ENCODE results near the gene EIF3M.
"Not testable (repeated sequence)": the region's sequence is repeated elsewhere in the genome, so short reads cannot be mapped to it uniquely, and the experiment has no call there.

EIF3M gene

DNA sequence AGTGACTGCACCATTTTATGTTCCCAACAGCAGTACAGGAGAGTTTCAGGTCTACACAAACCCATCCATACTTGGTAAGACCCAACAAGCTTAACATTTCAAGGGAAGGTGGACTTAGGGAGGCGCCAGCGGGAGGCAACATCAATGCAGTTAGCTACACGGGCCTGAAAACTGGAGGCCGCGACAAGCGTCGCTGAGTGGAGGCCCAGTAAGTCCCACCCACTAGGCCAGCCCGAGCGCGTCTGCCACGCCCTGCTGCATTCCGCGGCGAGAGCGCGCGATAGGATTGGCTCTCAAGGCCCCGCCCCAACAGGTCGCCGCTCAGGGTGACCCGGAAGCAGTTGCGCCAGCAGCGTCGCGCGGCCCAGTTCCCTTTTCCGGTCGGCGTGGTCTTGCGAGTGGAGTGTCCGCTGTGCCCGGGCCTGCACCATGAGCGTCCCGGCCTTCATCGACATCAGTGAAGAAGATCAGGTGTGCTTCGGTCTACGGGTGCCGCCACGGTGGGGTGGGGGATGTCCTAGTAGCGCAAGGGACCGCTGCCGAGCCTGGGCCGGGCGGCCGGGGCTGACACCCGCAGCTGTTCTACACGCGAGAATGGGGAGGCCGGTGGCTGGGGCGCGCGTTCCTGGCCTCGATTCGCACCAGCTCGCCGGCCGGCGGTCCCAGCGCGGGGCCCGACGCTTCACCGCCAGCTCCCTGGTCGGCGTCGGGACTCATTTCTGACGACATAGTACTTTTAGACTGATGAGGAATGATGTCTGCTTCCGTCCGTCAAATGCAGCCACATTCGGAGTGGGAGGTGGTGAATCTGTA, at the start of gene EIF3M:
EIF3M (plus strand) TSS at position 373 of the 813 bp plus-strand sequence; CDS start at position 430, 57 bp downstream.
- DNase-seq (ENCODE audit: low read depth): peak; percentile 81

DNA sequence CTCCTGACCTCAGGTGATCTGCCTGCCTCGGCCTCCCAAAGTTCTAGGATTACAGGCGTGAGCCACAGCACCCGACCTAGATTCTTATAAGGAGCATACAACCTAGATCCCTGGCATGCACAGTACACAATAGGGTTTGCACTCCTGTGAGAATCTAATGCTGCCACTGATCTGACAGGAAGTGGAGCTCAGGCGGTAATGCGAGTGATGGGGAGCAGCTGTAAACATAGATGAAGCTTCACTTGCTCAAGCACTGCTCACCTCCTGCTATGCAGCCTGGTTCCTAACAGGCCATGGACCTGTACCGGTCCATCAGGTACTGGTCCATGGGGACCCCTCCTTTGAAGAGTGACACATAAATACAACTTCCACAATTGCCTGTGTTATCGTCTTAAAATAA, 44.8 kb upstream of the EIF3M start:
- DNase-seq (ENCODE audit: low read depth): no peak

DNA sequence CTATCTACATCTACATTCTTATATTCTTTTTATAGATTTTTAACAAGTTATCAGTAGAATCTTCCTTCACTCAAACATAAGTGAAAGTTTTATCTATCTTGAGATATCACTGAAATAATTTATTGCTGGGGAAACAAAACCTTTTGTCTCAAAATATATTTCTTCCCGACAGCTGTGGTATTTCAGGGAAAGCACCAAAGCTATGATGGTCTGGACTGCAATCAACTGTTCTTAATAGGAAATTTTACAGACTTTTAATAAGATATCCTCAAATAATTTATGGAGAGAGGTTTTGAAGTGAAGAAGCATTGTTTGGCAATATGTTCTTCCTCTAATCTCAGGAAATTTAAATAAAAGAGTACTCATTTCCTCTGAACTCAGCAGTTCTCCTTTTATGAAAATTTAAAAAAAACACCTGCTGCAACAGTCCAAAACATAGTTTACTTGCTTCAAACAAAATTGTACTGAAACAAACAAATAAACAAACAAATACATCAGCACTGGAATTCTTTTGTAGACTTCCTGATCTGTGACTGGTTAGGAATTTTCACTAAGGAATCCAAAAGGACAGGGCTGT, 33.9 kb upstream of the EIF3M start:
- no peak for DNase-seq (ENCODE audit: low read depth)

DNA sequence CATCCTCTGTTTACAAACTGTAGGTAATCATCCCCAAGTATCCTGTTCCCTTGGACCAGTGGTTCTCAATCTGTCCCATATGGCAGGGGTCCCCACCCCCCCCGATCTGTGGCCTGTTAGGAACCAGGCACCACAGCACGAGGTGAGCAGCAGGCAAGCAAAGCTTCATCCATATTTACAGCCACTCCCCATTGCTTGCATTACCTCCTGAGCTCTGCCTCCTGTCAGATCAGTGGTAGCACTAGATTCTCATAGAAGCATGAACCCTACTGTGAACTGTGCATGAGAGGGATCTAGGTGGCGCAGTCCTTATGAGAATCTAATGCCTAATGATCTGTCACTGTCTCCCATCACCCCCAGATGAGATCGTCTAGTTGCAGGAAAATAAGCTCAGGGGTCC, 33.4 kb upstream of the EIF3M start:
- no peak for DNase-seq (ENCODE audit: low read depth)

DNA sequence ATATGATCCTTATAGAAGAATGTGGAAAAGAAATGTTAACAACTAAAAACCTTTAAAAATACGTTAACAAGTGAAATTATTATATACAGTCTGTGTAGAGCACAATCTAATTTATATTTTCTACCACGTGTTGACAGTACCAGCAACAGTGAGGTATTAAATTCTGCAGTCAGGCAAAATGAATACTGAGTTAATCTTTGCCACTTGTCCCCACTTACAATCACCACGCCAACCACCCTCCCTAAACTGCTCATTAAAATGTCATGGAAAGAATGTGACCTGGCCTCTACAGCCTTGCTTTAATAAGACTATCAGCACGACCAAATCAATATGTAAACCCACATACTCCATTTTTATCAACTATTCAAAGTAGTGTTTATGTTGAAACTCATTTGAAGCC, 28.5 kb upstream of the EIF3M start:
- DNase-seq (ENCODE audit: low read depth): no peak

DNA sequence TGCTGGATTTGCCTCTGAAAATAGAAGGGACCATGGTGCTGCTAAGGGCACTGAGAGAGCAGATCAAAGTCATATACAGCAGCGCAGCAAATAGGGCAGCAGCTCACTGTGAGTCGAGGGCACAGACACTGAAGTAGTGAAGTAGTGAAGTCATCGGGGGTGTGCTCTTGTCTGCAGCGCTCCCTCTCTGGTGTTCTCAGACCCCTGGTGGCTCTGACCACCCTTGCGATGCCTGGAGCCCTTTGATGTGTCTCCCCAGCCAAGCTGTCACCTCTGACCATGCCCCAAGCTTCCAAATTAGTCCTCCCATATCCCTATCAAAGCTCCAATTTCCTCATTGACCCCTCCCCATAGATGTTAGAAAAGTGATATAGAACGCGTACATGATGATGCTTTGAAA, 27.7 kb upstream of the EIF3M start:
- DNase-seq (ENCODE audit: low read depth): no peak

DNA sequence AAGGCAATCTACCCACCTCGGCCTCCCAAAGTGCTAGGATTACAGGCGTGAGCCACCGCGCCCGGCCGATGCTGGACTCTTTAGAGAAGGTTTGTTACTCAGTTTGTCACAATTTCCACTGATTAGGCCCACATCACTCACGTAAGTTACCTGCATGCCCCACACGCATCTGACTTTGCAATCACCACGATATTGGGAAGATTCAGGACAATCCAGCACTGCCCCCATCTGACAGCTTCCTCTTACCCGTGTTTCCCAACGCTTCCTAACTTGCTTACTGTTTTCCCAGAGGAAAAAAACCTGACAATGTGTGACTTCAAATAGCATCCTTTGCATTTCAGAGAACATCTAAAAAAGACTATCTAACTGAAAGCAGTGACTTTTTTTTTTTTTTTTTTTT, 21.8 kb upstream of the EIF3M start:
- DNase-seq (ENCODE audit: low read depth): no peak

DNA sequence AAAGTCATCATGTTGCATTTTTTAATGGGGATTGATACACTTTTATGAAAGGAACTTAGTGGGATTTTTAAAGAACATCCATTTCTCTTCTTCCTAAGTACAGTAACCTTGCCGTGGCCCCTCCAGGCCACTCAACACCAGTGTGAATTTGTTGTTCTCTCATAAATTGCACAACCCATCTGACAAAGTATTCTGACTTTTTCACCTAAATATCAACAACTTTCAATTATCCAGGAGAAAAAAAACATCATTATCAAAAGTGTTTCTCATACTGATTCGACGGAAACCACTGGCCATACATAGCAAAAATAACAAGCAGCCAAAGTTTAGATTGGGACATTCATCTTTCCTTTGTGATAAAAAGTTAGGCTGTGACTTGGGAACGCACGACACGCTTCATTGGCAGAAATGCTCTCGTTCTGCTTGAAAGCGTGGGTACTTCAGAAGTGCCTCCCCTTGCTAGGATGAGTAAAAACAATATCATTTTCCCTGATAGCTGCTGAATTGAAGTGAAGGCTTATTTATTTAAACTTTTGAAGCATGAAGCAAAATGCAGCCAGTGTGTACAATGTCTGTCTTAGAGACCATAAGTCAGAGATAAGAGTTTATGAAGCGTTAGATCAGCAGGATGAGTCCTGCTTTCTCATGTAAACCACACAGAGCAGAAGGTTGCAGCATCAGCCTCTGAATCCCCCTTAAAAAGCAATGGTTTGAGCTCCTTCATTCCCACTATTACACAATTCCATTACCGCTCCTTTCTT, 20.6 kb upstream of the EIF3M start:
- no peak for DNase-seq (ENCODE audit: low read depth)

DNA sequence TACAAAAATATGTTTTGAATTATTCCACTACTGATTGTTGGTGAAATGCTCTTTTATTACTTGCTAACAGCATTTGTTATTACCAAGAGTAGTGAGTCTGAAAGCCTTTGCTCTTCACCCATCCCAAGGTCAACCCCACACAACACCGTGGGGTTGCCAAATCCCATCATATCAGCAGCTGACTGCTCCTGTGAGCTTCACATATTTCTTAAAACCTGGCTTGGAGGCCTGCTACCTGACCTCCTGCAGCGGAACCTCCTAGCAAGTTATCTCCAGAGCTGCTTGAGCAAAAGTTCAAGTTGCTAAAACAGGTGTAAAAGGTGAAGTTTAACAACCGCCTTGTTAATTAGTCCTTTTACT, 20.1 kb upstream of the EIF3M start:
- DNase-seq (ENCODE audit: low read depth): no peak

DNA sequence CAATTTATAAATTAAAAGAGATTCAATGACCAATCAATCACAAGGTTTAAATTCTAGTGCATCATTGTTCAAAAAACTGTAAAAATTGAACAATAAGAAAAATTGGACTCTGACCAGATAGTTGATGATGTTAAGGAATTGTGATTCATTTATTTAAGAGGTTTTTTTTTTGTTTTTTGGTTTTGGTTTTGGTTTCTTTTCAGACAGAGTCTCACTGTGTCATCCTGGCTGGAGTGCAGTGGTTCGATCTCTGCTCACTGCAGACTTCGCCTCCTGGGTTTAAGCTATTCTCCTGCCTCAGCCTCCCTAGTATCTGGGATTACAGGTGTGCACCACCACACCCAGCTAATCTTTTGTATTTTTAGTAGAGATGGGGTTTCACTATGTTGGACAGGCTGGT, 17.1 kb upstream of the EIF3M start:
- no peak for DNase-seq (ENCODE audit: low read depth)

DNA sequence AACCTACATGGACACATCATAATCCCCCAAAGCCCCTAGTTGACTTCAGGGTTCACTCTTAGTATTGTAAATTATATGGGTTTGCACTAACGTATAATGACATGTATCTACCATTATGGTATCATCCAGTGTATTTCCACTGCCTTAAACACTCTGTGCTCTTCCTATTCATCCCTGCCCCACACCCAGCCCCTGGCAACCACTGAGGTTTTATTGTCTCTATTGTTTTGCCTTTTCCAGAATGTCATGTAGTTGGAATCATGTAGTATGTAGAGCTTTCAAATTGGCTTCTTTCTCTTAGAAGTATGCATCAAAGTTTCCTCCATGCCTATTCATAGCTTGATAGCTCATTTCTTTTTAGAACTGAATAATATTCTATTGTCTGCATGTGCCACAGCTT, 16.5 kb upstream of the EIF3M start:
- DNase-seq (ENCODE audit: low read depth): no peak

DNA sequence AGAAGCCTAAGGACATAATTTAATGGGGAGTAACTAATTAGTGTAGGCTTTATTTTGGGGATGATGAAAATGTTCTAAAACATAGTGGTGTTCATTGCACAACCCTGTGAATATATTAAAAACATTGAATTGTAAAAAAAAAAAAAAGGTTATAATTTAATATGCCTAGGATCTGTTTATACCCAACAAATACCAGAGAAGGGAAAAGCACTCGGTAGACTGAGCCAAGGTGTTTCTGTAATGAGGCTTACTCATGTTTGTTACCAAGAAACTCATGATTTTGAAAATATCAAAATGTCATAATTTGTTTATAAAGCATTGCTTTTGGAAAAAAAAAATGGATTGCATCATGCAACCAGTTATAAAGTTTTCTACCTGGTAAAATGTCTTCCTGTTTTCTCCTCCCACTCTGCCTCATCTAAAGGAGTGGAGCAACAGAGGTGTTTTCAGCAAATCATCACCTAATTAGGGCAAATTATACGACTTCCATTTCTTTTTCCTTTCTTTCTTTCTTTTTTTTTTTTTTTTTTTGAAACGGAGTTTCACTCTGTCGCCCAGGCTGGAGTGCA, 14.2 kb upstream of the EIF3M start:
- no peak for DNase-seq (ENCODE audit: low read depth)

DNA sequence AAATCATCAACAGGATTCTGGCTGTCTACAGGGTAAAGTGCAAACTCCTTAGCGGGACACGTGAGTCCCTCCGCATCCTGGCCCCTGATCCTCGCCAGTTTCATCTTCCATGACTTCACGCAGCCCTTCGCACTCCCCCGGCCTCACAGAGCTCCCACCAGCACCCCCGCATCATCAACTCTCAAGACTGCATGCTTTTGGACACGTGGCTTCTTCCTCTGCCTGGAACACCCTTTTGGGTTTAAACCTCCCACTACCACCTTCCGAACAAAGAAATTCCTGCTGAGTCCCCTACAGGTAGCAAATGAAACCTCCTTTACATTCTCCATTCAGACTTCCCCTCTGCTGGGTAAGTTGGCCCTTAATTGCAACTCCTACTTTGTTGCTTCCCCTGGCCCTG, 12.6 kb upstream of the EIF3M start:
- DNase-seq (ENCODE audit: low read depth): no peak

DNA sequence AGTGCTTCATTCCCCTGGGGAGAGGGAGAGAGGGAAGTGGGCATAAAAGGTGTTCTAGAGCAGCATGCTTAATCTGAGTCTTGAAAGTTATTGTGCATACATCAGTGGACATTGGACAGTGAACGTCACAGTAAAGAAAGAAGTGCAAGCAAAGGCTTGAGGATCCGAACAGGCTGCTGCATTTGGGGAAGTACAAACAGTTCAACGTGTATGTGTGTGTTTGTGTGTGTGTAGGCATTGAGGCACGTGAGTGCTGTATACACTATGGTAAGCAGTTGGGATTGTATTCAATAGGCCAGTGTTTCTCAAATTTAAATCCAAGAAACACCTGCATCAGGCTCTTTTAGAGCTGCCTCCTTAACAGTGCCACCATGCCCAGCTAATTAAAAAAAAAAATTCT, 10.4 kb upstream of the EIF3M start:
- DNase-seq (ENCODE audit: low read depth): no peak

DNA sequence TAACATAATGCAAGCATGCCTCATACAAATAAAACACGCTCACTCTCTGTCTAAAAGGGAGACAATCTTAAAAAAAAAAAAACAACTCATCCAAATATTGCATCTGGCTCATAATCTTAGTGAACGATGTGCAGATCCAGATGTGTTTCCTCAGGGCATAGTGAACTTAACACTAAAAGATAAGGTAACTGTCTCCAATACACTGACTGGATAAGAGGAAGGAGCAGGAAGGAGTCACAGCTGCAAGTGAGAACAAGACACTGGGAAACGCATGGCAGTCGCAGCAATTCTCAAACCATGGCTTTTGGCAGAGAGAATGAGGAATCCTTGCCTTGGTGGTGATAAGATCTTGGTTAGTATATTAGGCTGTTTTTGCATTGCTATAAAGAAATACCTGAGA, 9.2 kb upstream of the EIF3M start:
- no peak for DNase-seq (ENCODE audit: low read depth)

DNA sequence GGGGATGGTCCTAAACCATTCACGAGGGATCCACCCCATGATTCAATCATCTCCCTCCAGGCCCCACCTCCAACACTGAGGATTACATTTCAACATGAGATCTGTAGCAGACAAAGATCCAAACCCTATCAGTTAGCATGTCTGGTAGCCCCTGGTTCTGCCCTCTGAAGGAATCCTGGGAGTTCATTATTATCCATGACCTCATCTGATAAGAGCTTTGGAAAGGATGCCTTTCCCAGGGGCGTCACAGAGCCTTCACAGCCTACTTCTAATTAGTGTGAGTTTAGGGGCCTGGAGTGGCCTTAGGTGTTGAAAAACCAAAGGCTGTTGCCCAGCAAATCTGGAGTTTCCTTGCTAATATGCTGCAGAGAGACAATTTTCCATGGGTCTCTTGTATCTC, 8.6 kb upstream of the EIF3M start:
- DNase-seq (ENCODE audit: low read depth): no peak

DNA sequence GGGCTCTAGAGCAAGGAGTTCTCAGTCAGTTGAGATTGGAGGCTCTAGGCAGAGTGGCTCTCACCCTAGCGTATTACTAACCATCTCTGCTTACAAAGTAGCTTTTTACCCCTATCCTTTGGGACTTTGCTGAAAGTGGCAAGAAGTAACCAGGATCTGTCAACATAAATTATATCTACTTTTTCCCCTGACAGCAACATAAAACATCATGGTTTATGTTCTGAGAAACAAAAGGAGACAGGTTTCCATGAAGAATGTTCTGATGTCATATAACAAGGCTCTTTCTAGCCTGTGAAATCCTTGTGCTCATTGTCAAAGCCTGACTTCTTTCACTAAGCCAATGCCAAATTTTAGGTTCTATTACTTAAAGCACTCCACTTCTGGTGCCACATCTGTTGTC, 7.2 kb upstream of the EIF3M start:
- DNase-seq (ENCODE audit: low read depth): no peak

DNA sequence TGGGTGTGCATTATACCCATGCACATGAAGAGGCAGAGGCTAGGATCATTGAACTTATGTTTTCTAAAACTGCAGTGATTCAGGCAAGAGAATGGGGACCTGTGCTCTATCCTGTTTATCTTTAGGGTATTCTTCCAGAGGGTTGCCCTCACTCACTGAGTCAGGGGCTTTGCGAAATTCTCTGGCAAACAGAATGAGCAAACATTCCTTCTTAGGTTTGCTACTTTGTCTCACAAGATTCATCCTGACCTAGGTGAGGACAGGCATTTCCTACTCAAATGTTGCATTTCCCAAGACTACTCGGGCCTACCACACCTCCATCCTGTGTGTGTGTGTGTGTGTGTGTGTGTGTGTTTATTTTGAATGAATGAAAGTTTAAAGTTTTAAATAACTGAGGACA, 2.7 kb upstream of the EIF3M start:
- peak; percentile 33 for DNase-seq (ENCODE audit: low read depth)

DNA sequence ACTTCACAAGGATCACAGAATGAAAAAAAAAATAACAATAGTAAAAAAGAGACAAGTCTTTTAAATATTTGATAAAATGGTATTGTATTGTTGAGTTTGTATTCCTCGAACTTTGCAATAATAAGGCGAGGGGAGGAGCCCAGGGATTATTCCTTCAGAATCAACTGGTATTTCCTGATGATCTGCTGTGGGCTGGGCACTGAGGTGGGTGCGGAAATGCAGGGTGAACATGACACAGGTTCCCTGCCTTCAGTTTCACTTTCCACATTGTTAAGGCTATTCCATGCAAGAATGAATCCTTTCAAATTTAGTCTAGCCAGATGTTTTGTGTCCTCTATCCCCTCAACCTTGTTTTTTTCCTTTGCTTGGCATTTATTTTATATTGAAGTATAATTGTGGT, 2.1 kb upstream of the EIF3M start:
- DNase-seq (ENCODE audit: low read depth): no peak

DNA sequence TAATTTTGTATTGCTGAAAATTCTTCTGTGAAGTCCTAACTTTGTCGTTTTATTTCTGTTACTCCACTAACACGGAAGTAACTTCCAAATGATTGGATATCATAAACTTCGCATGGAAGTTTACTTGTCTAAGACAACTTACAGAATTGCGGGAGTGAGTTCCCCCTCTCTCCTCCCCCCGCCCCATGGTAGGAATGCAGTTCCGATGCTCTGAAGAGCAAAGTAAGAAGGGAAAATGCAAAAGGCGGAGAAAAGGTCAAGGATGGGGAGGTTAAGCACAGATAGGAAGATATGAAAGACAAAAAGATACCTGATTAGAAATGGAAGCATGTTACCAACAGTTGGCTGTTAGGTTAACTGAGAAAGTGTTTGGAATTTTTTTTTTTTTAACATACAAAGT, 1.3 kb downstream of the EIF3M start:
- DNase-seq (ENCODE audit: low read depth): no peak

DNA sequence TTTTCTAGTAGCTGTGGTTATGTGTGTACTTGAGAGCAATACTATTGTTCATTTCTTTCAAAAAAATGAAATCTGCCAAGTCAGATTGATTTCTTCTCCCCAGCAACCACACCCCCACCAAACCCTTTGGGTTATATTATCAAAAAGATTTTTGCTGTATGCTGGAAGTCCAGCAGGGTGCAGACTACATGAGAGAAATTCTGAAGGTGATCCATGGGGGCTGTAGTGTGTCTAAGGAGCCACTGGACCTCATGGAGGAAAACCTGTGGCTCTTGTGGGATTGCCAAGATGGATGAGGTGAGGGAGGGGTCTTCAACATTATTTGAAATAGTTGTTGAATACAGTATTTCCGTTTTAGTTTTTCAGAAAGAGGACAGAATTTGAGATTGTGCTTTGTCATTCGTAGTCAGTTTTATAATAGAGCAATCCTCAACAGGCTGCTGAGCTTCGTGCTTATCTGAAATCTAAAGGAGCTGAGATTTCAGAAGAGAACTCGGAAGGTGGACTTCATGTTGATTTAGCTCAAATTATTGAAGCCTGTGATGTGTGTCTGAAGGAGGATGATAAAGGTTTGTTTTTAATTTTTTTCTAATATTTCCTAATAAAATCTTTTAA, 3.1 kb downstream of the EIF3M start:
- no peak for DNase-seq (ENCODE audit: low read depth)

DNA sequence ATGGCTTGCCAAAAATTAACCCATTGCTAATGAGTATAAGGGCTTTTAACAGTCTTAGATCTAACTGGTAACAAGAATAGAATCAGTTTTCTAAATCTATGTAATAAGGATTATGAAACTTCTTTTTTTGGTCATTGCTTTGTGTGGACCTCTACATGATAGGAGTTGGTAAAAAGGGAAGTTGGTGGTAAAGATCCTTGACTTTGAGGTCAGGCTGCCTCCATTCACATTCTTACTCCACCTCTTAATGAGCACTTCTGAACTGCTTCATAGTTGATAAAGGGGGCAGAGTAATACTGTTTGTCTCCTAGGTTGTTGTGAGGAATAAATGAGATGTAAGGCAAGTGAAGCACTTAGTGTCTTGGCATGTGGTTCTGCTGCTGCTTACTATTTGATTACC, 10.6 kb downstream of the EIF3M start:
- no peak for DNase-seq (ENCODE audit: low read depth)

DNA sequence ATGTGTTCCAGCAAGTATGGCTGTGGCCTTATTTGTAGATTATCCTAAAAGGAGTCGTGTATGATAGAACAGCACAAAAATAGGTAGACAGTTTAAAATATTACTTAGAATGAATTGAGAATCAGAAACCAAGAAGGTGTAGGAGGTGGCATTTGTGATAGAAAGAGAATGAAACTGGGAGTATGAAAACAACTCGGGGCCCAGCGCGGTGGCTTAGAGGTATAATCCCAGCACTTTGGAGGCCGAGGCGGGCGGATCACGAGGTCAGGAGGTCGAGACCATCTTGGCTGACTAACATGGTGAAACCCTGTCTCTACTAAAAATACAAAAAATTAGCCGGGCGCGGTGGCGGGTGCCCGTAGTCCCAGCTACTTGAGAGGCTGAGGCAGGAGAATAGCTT, 12.5 kb downstream of the EIF3M start:
- not testable (repeated sequence) for DNase-seq (ENCODE audit: low read depth)
